EL (cell line): ENCODE results near the gene NLRC3.

Experiments
- DNase-seq: peaks from one replicate; pipeline ENCODE4 v3.0.0-alpha.2; 2016

Gene NLRC3

GRCh38 chr16:3596101-3596861, 19.1 kb upstream of the NLRC3 start:
- DNase-seq, result no peak

- DNase-seq, result no peak
Observed at GRCh38 chr16:3595521-3596021, 18.4 kb upstream of the NLRC3 start.

GRCh38 chr16:3595110-3595486, 17.9 kb upstream of the NLRC3 start:
- no peak for DNase-seq

GRCh38 chr16:3594316-3595109, 17.3 kb upstream of the NLRC3 start:
- DNase-seq, result no peak

GRCh38 chr16:3592559-3592958, 15.4 kb upstream of the NLRC3 start:
- no peak for DNase-seq

GRCh38 chr16:3591991-3592390, 14.8 kb upstream of the NLRC3 start:
- no peak for DNase-seq

- no peak for DNase-seq
Observed at GRCh38 chr16:3591436-3591803, 14.2 kb upstream of the NLRC3 start.

- DNase-seq, result no peak
Observed at GRCh38 chr16:3590736-3591435, 13.7 kb upstream of the NLRC3 start.

GRCh38 chr16:3589991-3590701, 12.9 kb upstream of the NLRC3 start:
- DNase-seq, result no peak

GRCh38 chr16:3589441-3589921, 12.3 kb upstream of the NLRC3 start:
- no peak for DNase-seq

- DNase-seq, result no peak
Observed at GRCh38 chr16:3589001-3589400, 11.8 kb upstream of the NLRC3 start.

GRCh38 chr16:3587547-3588110, 10.4 kb upstream of the NLRC3 start:
- no peak for DNase-seq

GRCh38 chr16:3584412-3584811, 7.2 kb upstream of the NLRC3 start:
- no peak for DNase-seq

GRCh38 chr16:3583303-3584038, 6.3 kb upstream of the NLRC3 start:
- DNase-seq, result no peak

- no peak for DNase-seq
Observed at GRCh38 chr16:3582276-3583165, 5.3 kb upstream of the NLRC3 start.

GRCh38 chr16:3581392-3581791, 4.2 kb upstream of the NLRC3 start:
- no peak for DNase-seq

GRCh38 chr16:3580686-3581085, 3.5 kb upstream of the NLRC3 start:
- no peak for DNase-seq

- no peak for DNase-seq
Observed at GRCh38 chr16:3580251-3580651, 3.0 kb upstream of the NLRC3 start.

GRCh38 chr16:3579776-3580175, 2.6 kb upstream of the NLRC3 start:
- DNase-seq, result no peak
